GM12865 (cell line): ENCODE measurements around the gene NDUFB11.
A peak's percentile ranks its signal among the peaks of the same experiment; 100 is the strongest.
"Not testable (repeated sequence)": the region's sequence is repeated elsewhere in the genome, so short reads cannot be mapped to it uniquely, and the experiment has no call there.

Source experiments
- DNase-seq: peaks from one replicate; pipeline ENCODE4 v3.0.0; 2010; ENCODE audit warnings: low read depth
- H3K4me3 ChIP-seq: 2 replicates; pipeline ENCODE4 v1.5.1; 2011; ENCODE audit warnings: mild to moderate bottlenecking, low read depth, low read length, control low read depth
- TF ChIP-seq, protein P1 (sequence below): IDR thresholded peaks from 2 replicates; pipeline ENCODE4 v1.5.1; 2011; ENCODE audit warnings: low read length, control low read depth, low read depth, inconsistent platforms; ENCODE audit not compliant: insufficient read depth; ENCODE audit errors: missing control alignments

The NDUFB11 gene

DNA sequence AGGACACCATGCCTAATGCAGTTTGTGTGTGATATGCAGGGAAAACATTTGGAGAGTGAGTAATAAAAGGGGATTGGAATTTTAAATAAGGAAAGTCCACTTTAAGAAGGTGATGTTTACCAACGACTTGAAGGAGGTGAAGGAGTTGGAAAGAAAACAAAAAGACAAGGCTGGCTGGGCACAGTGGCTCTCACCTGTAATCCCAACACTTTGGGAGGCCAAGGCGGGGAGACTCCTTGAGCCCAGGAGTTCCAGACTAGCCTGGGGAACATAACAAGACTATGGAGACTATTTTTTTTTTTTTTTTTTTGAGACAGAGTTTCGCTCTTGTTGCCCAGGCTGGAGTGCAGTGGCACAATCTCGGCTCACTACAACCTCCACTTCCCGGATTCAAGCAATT is 11.0 kb downstream of the NDUFB11 start:
- no peak overlapping the region for H3K4me3 ChIP-seq
- no peak for DNase-seq
- TF ChIP-seq, protein P1, sequence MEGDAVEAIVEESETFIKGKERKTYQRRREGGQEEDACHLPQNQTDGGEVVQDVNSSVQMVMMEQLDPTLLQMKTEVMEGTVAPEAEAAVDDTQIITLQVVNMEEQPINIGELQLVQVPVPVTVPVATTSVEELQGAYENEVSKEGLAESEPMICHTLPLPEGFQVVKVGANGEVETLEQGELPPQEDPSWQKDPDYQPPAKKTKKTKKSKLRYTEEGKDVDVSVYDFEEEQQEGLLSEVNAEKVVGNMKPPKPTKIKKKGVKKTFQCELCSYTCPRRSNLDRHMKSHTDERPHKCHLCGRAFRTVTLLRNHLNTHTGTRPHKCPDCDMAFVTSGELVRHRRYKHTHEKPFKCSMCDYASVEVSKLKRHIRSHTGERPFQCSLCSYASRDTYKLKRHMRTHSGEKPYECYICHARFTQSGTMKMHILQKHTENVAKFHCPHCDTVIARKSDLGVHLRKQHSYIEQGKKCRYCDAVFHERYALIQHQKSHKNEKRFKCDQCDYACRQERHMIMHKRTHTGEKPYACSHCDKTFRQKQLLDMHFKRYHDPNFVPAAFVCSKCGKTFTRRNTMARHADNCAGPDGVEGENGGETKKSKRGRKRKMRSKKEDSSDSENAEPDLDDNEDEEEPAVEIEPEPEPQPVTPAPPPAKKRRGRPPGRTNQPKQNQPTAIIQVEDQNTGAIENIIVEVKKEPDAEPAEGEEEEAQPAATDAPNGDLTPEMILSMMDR, result no peak

DNA sequence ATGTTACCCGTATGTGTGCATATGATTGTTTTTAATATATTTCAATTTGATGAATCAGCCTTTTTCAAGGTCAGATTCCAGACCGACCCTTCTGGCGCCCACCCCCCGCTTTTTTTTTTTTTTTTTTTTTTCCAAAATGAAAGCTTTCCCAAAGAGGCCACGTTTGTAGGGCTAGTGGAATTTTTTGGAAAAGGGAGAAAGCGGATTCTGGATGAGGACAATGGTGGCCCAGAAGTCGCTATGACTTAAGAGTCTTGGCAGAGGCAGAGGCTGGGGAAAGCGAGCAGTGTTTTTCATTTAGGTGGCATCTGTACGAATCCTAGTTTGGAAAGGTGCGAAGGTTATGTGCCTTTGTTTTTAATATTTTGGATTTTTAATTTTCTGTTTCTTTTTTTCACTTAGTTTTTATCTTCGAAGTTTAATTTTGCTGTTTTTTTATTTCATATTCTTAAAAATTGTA is 14.6 kb downstream of the NDUFB11 start:
- TF ChIP-seq, protein P1, result no peak
- no peak for DNase-seq
- H3K4me3 ChIP-seq, result peak overlapping the region; percentile 80

DNA sequence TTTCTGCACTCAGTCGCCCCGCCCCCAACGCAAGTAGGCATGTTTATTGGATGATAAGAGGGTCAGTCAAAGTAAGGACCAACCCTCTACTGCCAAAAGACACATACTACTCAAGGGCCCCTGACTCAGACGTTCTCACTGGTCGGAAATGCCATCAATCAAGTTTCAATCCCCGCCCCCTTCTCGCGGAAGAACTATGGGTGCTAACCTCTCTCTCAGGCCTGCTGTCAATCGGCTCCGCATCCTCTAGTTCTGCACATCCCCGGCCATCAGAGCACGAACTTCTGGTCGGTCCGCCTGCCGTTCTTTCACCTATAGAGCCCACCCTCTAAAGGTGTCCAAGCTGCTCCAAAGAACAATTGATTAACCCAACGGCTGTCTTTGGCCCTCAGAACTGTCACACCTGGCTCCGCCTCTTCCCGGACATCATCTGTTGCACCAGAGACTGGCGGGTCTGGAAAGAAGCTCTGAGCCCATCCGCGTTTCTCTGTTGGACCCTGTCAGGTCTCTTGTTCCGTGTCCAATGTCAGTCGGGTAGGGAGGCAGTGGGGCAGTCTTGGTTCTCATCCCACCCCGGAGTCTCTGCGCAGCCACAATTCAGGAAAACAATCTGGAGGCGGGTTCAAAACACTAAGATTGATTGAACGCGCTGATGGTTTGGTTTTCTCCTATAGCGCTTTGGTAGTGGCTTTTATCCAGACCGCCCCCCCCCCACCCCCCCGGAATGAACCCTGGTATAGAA is 15.2 kb downstream of the NDUFB11 start:
- DNase-seq, result peak; percentile 95
- H3K4me3 ChIP-seq, result peak overlapping the region; percentile 80
- TF ChIP-seq, protein P1, result no peak

DNA sequence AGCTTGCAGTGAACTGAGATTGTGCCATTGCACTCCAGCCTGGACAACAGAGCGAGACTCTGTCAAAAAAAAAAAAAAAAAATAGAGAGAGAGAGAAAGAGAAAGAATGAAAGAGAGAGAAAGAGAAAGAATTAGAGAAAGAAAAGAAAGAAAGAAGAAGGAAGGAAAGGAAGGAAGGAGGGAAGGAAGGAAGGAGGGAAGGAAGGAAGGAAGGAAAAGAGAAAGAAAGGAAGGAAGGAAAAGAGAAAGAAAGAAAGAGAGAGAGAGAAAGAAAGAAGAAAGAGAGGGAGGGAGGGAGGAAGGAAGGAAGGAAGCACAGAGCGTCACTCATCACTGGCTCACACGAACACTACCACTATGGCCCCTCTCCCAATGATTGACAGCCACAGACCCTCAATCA is 20.0 kb downstream of the NDUFB11 start:
- not testable (repeated sequence) for H3K4me3 ChIP-seq, DNase-seq

DNA sequence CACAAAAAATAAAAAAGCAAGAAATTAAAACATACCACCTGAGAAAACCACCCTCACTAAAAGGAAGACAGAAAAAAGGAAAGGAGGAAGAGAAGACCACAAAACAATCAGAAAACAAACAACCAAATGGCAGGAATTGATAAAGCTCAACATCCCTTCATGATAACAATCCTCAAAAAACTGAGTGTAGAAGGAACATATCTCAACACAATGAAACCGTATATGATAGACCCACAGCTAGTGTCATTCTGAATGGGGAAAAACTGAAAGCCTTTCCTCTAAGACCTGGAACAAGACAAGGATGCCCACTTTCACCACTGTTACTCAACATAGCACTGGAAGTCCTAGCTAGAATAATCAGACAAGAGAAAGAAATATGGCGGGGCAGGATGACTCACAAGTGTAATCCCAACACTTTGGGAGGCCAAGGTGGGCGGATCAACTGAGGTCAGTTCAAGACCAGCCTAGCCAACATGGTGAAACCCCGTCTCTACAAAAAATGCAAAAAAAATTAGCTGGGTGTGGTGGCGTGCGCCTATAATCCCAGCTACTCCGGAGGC is 27.9 kb downstream of the NDUFB11 start:
- H3K4me3 ChIP-seq, DNase-seq: not testable (repeated sequence)

DNA sequence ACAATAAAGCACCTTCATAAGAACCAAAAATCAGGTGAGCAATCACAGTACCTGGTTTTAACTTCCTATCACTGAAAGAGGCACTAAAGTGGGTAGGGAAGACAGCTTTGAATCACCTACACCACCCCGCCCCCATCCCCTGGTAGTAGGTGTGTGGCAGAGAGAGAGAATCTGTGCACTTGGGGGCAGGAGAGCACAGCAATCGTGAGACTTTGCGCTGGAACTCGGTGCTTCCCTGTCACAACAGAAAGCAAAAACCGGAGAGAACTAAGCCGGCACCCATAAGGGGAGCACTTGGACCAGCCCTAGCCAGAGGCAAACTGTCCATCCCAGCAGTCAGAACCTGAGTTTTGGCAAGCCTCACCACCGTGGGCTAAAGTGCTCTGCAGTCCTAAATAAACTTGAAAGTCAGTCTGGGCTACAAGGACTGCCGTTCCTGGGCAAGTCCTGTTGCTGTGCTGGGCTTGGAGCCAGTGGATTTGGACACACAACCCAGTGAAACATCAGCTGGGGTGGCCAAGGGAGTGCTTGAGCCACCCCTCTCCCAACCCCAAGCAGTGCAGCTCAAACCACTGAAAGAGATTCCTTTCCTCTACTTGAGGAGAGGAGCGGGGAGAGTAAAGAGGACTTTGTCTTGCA is 32.1 kb downstream of the NDUFB11 start:
- DNase-seq, result no peak
- no peak overlapping the region for H3K4me3 ChIP-seq
- TF ChIP-seq, protein P1, result no peak

DNA sequence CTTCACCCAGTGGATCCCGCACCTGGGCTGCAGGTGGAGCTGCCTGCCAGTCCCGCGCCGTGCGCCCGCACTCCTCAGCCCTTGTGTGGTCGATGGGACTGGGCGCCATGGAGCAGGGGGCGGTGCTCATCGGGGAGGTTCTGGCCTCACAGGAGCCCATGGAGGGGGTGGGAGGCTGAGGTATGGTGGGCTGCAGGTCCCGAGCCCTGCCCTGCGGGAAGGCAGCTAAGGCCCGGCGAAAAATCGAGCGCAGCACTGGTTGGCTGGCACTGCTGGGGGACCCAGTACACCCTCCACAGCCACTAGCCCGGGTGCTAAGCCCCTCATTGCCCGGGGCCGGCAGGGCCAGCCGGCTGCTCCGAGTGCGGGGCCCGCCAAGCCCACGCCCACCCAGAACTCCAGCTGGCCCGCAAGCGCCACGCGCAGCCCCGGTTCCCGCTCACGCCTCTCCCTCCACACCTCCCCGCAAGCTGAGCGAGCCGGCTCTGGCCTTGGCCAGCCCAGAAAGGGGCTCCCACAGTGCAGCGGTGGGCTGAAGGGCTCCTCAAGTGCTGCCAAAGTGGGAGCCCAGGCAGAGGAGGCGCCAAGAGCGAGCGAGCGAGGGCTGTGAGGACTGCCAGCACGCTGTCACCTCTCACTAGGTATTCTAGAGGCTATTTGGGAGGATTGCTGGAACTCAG is 33.4 kb downstream of the NDUFB11 start:
- not testable (repeated sequence) for H3K4me3 ChIP-seq, DNase-seq

DNA sequence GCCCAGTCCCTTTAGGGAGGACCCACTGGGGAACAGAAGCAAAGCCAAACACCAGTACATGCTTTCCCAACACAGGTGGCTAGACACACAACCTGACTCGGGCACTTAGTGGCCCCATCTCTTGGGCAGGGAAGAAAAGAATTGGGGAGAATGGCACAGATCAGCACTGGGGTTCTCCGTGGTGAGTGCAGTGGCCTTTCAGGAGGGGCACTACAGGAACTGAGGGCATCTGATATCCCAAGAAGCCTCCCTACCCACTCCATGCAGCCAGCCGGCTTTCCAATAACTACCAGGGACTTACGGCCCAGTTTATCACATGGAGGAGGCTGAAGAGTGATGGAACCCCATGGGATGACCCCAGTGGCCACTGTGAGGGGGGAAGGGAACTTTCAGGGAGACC is 43.3 kb downstream of the NDUFB11 start:
- H3K4me3 ChIP-seq, result no peak overlapping the region
- DNase-seq, result no peak
- TF ChIP-seq, protein P1, result no peak
